Activated CD4-positive, alpha-beta T cell treated with anti-CD3 and anti-CD28 coated beads, Interleukin-2, amount 10 ng/mL, durations not matched to agents 24 days and 14 days (primary cell): ENCODE results near the gene HSD17B1. TPM values are rescaled to one million over a fixed set of nuclear protein-coding genes. Genes with fewer than 3 reads are reported as not detected.
A peak's percentile ranks its signal among the peaks of the same experiment; 100 is the strongest.
"Not testable (repeated sequence)": the region's sequence is repeated elsewhere in the genome, so short reads cannot be mapped to it uniquely, and the experiment has no call there.

ENCODE experiments used
- DNase-seq: peaks from one replicate; pipeline ENCODE4 v3.0.0; 2022
- H3K27ac Mint-ChIP-seq: one replicate; pipeline ENCODE4 v1.8.0; 2022; ENCODE audit warnings: mild to moderate bottlenecking, mixed read lengths
- H3K27me3 Mint-ChIP-seq: one replicate; pipeline ENCODE4 v1.8.0; 2022; ENCODE audit warnings: mixed read lengths
- H3K36me3 Mint-ChIP-seq: one replicate; pipeline ENCODE4 v1.8.0; 2022; ENCODE audit warnings: low read depth, mild to moderate bottlenecking, mixed read lengths
- H3K4me1 Mint-ChIP-seq: one replicate; pipeline ENCODE4 v1.8.0; 2021; ENCODE audit warnings: mixed read lengths
- H3K4me3 Mint-ChIP-seq: one replicate; pipeline ENCODE4 v1.8.0; 2022; ENCODE audit warnings: mild to moderate bottlenecking, moderate library complexity, mixed read lengths
- H3K9me3 Mint-ChIP-seq: one replicate; pipeline ENCODE4 v1.8.0; 2021; ENCODE audit warnings: mixed read lengths
- intact Hi-C: fragments of 100-400 bp; cut with micrococcal nuclease; formaldehyde crosslinking; loops from one replicate; pipeline ENCODE4 v1.15.1; 2023
- total RNA-seq: library from RNA; stranded (reverse); gene quantifications from 2 replicates; pipeline ENCODE4 v1.2.3, GENCODE V29; 2022

The HSD17B1 gene
- total RNA-seq = 0.42 and 0.83 TPM in 2 replicates

- H3K27me3 Mint-ChIP-seq, H3K36me3 Mint-ChIP-seq, H3K9me3 Mint-ChIP-seq, DNase-seq, intact Hi-C loops: not testable (repeated sequence)
- peak within 1 kb of the TSS; percentile 95 for H3K4me3 Mint-ChIP-seq
- peaks cover 26% of the 10 kb centered on the region for H3K4me1 Mint-ChIP-seq
- peak within 1 kb of the TSS; percentile 92 for H3K27ac Mint-ChIP-seq
Measured at GRCh38 chr17:42552736-42553135, at the start of gene HSD17B1. HSD17B1 (plus strand) TSS chr17:42552923; CDS start chr17:42552934, 11 bp downstream.

- no peak for DNase-seq
- no peak overlapping the region for H3K27ac Mint-ChIP-seq
- intact Hi-C loops = no loop called here
- no peaks in the 10 kb centered on the region for H3K4me1 Mint-ChIP-seq
- peaks cover 18% of the 10 kb centered on the region for H3K36me3 Mint-ChIP-seq
- H3K4me3 Mint-ChIP-seq = no peak overlapping the region
- no peaks in the 10 kb centered on the region for H3K27me3 Mint-ChIP-seq
- no peaks in the 10 kb centered on the region for H3K9me3 Mint-ChIP-seq
Measured at GRCh38 chr17:42502926-42503325, 49.8 kb upstream of the HSD17B1 start.

- no peak for DNase-seq
- H3K4me1 Mint-ChIP-seq = peaks cover 6% of the 10 kb centered on the region
- peaks cover 8% of the 10 kb centered on the region for H3K36me3 Mint-ChIP-seq
Measured at GRCh38 chr17:42507671-42508070, 45.1 kb upstream of the HSD17B1 start.

GRCh38 chr17:42508426-42509165, 44.1 kb upstream of the HSD17B1 start:
- intact Hi-C loops = no loop called here
- no peak overlapping the region for H3K27ac Mint-ChIP-seq
- H3K9me3 Mint-ChIP-seq = no peaks in the 10 kb centered on the region
- peaks cover 8% of the 10 kb centered on the region for H3K36me3 Mint-ChIP-seq
- H3K27me3 Mint-ChIP-seq = no peaks in the 10 kb centered on the region
- DNase-seq = no peak
- H3K4me1 Mint-ChIP-seq = peaks cover 6% of the 10 kb centered on the region
- no peak overlapping the region for H3K4me3 Mint-ChIP-seq

More at GRCh38 chr17:42507671-42508070, 45.1 kb upstream of the HSD17B1 start:
- intact Hi-C loops = no loop called here
- Mint-ChIP-seq H3K27ac (no peak overlapping the region), H3K4me3 (no peak overlapping the region), H3K27me3 (no peaks in the 10 kb centered on the region), H3K9me3 (no peaks in the 10 kb centered on the region)

GRCh38 chr17:42509409-42509808, 43.3 kb upstream of the HSD17B1 start:
- Mint-ChIP-seq H3K27me3 (no peaks in the 10 kb centered on the region), H3K4me3 (no peak overlapping the region), H3K36me3 (peaks cover 5% of the 10 kb centered on the region), H3K27ac (no peak overlapping the region), H3K9me3 (no peaks in the 10 kb centered on the region), H3K4me1 (peaks cover 6% of the 10 kb centered on the region)
- intact Hi-C loops = no loop called here
- DNase-seq = no peak

GRCh38 chr17:42509841-42510240, 42.9 kb upstream of the HSD17B1 start:
- no peak for DNase-seq
- Mint-ChIP-seq H3K27ac (no peak overlapping the region), H3K9me3 (no peaks in the 10 kb centered on the region), H3K27me3 (no peaks in the 10 kb centered on the region), H3K36me3 (peaks cover 5% of the 10 kb centered on the region), H3K4me1 (peaks cover 6% of the 10 kb centered on the region), H3K4me3 (no peak overlapping the region)
- intact Hi-C loops = no loop called here

- Mint-ChIP-seq H3K4me1 (peaks cover 6% of the 10 kb centered on the region), H3K27me3 (no peaks in the 10 kb centered on the region), H3K9me3 (no peaks in the 10 kb centered on the region), H3K4me3 (no peak overlapping the region), H3K27ac (no peak overlapping the region), H3K36me3 (peaks cover 5% of the 10 kb centered on the region)
- intact Hi-C loops = no loop called here
- DNase-seq = no peak
Measured at GRCh38 chr17:42512246-42512645, 40.5 kb upstream of the HSD17B1 start.

GRCh38 chr17:42512733-42513251, 39.9 kb upstream of the HSD17B1 start:
- Mint-ChIP-seq H3K36me3 (peaks cover 5% of the 10 kb centered on the region), H3K4me3 (no peak overlapping the region), H3K4me1 (peaks cover 10% of the 10 kb centered on the region), H3K9me3 (no peaks in the 10 kb centered on the region), H3K27ac (no peak overlapping the region), H3K27me3 (no peaks in the 10 kb centered on the region)
- no peak for DNase-seq
- intact Hi-C loops = no loop called here

GRCh38 chr17:42513686-42514085, 39.0 kb upstream of the HSD17B1 start:
- Mint-ChIP-seq H3K4me3 (no peak overlapping the region), H3K36me3 (peaks cover 3% of the 10 kb centered on the region), H3K9me3 (no peaks in the 10 kb centered on the region), H3K4me1 (peaks cover 9% of the 10 kb centered on the region), H3K27ac (no peak overlapping the region), H3K27me3 (no peaks in the 10 kb centered on the region)
- no peak for DNase-seq
- intact Hi-C loops = no loop called here

- Mint-ChIP-seq H3K4me1 (peaks cover 5% of the 10 kb centered on the region), H3K9me3 (no peaks in the 10 kb centered on the region), H3K27ac (no peak overlapping the region), H3K36me3 (no peaks in the 10 kb centered on the region), H3K27me3 (no peaks in the 10 kb centered on the region), H3K4me3 (no peak overlapping the region)
- intact Hi-C loops = no loop called here
- no peak for DNase-seq
Measured at GRCh38 chr17:42514279-42514678, 38.4 kb upstream of the HSD17B1 start.

- Mint-ChIP-seq H3K4me3 (no peak overlapping the region), H3K4me1 (peaks cover 5% of the 10 kb centered on the region), H3K27me3 (no peaks in the 10 kb centered on the region), H3K36me3 (no peaks in the 10 kb centered on the region), H3K27ac (no peak overlapping the region), H3K9me3 (no peaks in the 10 kb centered on the region)
- intact Hi-C loops = no loop called here
- DNase-seq = no peak
Measured at GRCh38 chr17:42514867-42515266, 37.9 kb upstream of the HSD17B1 start.

- Mint-ChIP-seq H3K36me3 (no peaks in the 10 kb centered on the region), H3K4me3 (no peak overlapping the region), H3K27me3 (no peaks in the 10 kb centered on the region), H3K9me3 (no peaks in the 10 kb centered on the region), H3K27ac (no peak overlapping the region), H3K4me1 (peaks cover 5% of the 10 kb centered on the region)
- intact Hi-C loops = loop anchor here (1.0 kb wide), 2 partner anchors 78 to 89 kb away; no protein-coding TSS in a partner anchor
- peak; percentile 95 for DNase-seq
Measured at GRCh38 chr17:42517516-42517915, 35.2 kb upstream of the HSD17B1 start.

GRCh38 chr17:42518046-42518754, 34.5 kb upstream of the HSD17B1 start:
- Mint-ChIP-seq H3K27ac (no peak overlapping the region), H3K4me3 (no peak overlapping the region), H3K9me3 (no peaks in the 10 kb centered on the region), H3K4me1 (peaks cover 5% of the 10 kb centered on the region), H3K27me3 (no peaks in the 10 kb centered on the region), H3K36me3 (no peaks in the 10 kb centered on the region)
- no peak for DNase-seq
- intact Hi-C loops = no loop called here
